PFSK-1 (cell line): Measurements from ENCODE around the gene MYO5B.

Experiments
- FOXP2 ChIP-seq: optimal IDR thresholded peaks from 2 replicates; pipeline ENCODE3; 2011; ENCODE audit warnings: borderline replicate concordance, control low read depth, inconsistent platforms; ENCODE audit not compliant: insufficient read depth; ENCODE audit errors: extremely low read length, extremely low read depth
- POLR2AphosphoS5 ChIP-seq: IDR thresholded peaks from 2 replicates; pipeline ENCODE4 v1.6.1; 2012; ENCODE audit warnings: low read depth, mild to moderate bottlenecking, control low read depth, low read length, moderate library complexity
- REST ChIP-seq, 2 experiments: IDR thresholded peaks; 2 replicates each; pipeline versions ENCODE4 v1.6.1 to v1.8.0; 2011 to 2012; ENCODE audit warnings: low read depth in 2 of 2, low read length in 2 of 2, control low read depth in 1 of 2, inconsistent platforms in 1 of 2, mild to moderate bottlenecking in 1 of 2, moderate library complexity in 1 of 2; ENCODE audit not compliant: insufficient read depth in 1 of 2
- SIN3A ChIP-seq: IDR thresholded peaks from 2 replicates; pipeline ENCODE4 v1.6.1; 2012; ENCODE audit warnings: mild to moderate bottlenecking, low read length, moderate library complexity, borderline replicate concordance; ENCODE audit not compliant: insufficient read depth
- TAF1 ChIP-seq: IDR thresholded peaks from 2 replicates; pipeline ENCODE4 v1.6.1; 2012; ENCODE audit warnings: low read length, control low read depth, borderline replicate concordance; ENCODE audit not compliant: insufficient read depth

The MYO5B gene

GRCh38 chr18:50006470-50007046 is 188.4 kb downstream of the MYO5B start:
- TF ChIP-seq SIN3A (no peak), FOXP2 (no peak)

GRCh38 chr18:50004013-50004412 is 190.9 kb downstream of the MYO5B start:
- TF ChIP-seq POLR2AphosphoS5 (no peak), SIN3A (no peak), FOXP2 (no peak), TAF1 (no peak), REST (IDR thresholded peaks at IDR 0.05; ENCODE audit: insufficient read depth in 1 of 2, low read depth in 2 of 2, low read length in 2 of 2) (no peak)

- no peak for TF ChIP-seq SIN3A
- TF ChIP-seq TAF1: no peak
- no peak for TF ChIP-seq FOXP2
- no peak for TF ChIP-seq REST (IDR thresholded peaks at IDR 0.05; ENCODE audit: insufficient read depth in 1 of 2, low read depth in 2 of 2, low read length in 2 of 2)
- TF ChIP-seq POLR2AphosphoS5: no peak
These were observed 192.2 kb downstream of the MYO5B start for GRCh38 chr18:50002781-50003180.

GRCh38 chr18:50000227-50000626 is 194.7 kb downstream of the MYO5B start:
- TF ChIP-seq FOXP2 (no peak), POLR2AphosphoS5 (no peak), TAF1 (no peak), SIN3A (no peak), REST (IDR thresholded peaks at IDR 0.05; ENCODE audit: insufficient read depth in 1 of 2, low read depth in 2 of 2, low read length in 2 of 2) (no peak)

- TF ChIP-seq POLR2AphosphoS5: no peak
These were observed 195.8 kb downstream of the MYO5B start for GRCh38 chr18:49999128-49999527.

GRCh38 chr18:49997558-49997957 is 197.4 kb downstream of the MYO5B start:
- TF ChIP-seq TAF1: no peak
- no peak for TF ChIP-seq REST (IDR thresholded peaks at IDR 0.05; ENCODE audit: insufficient read depth in 1 of 2, low read depth in 2 of 2, low read length in 2 of 2)
